ENCODE measurements around the gene SMARCAL1. TPM values are rescaled to one million over a fixed set of nuclear protein-coding genes. Genes with fewer than 3 reads are reported as not detected.

The SMARCAL1 gene
- total and polyA plus RNA-seq, 2 experiments from 2014 or later = 18.8 to 19.9 TPM

DNA sequence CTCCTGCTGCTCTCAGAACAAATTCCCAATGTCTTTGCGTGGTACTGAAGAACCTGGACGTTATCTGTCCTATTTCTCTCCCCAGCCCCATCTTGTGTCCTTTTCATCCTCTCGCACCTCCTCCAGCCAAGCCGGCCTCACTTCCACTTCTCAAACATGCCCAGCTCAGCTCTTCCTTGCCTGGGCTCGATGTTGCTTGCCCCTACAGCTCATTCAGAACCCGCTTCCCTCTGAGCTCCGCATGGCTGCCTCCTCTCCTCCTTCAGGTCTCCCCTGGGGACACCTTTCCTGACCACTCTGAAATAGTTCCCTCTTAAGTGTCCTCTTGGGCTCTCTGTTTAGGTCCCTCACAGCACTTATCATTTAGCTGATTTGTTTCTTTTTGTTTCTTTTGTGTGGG, 6.7 kb upstream of the SMARCAL1 start:
- H3K4me1 ChIP-seq (ENCODE audit: insufficient read depth) = no peaks in the 10 kb centered on the region
- WGBS (ENCODE audit: low lambda C conversion rate, missing lambda C conversion rate) = 86% methylated on average over 7 of the region's 7 CpGs

DNA sequence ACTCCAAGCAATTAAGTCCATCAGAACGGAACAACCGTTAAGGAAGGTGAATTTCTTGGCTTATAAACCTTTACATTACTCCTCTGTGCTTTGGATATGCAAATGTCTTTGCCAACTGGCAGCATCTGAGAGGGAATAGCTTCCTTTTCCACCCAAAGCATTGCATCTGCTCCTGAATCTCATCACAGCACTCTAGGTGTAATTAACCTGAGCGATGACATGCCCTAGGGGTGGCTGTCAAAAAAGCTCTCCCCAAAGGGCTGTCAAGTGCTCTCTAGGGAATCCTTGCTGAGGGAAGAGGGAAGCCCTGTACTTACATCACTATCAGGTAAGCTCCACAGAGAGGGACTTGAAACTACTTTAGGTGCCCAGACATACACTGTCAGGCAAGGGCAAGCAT, 5.5 kb upstream of the SMARCAL1 start:
- no peak overlapping the region for H2AFZ ChIP-seq
- H3K79me2 ChIP-seq = no peaks in the 10 kb centered on the region
- no peaks in the 10 kb centered on the region for H3K36me3 ChIP-seq (replicated peaks; ENCODE audit: insufficient read depth, low read depth)
- H3K4me2 ChIP-seq = no peak overlapping the region
- TF ChIP-seq, protein P1, sequence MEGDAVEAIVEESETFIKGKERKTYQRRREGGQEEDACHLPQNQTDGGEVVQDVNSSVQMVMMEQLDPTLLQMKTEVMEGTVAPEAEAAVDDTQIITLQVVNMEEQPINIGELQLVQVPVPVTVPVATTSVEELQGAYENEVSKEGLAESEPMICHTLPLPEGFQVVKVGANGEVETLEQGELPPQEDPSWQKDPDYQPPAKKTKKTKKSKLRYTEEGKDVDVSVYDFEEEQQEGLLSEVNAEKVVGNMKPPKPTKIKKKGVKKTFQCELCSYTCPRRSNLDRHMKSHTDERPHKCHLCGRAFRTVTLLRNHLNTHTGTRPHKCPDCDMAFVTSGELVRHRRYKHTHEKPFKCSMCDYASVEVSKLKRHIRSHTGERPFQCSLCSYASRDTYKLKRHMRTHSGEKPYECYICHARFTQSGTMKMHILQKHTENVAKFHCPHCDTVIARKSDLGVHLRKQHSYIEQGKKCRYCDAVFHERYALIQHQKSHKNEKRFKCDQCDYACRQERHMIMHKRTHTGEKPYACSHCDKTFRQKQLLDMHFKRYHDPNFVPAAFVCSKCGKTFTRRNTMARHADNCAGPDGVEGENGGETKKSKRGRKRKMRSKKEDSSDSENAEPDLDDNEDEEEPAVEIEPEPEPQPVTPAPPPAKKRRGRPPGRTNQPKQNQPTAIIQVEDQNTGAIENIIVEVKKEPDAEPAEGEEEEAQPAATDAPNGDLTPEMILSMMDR (IDR thresholded peaks at IDR 0.05; ENCODE audit: poor library complexity) = no peak
- TF ChIP-seq EZH2phosphoT487 (IDR thresholded peaks at IDR 0.05; ENCODE audit: low read depth, severe bottlenecking, unreplicated experiment) (no peak), EZH2 (IDR thresholded peaks at IDR 0.05; ENCODE audit: borderline replicate concordance) (no peak)
- H3K27me3 ChIP-seq = peaks cover 19% of the 10 kb centered on the region
- H3K9me3 ChIP-seq (ENCODE audit: low read depth) = no peaks in the 10 kb centered on the region
- H3K9me2 ChIP-seq (replicated peaks; ENCODE audit: insufficient read depth) = no peaks in the 10 kb centered on the region
- H3K4me1 ChIP-seq (ENCODE audit: insufficient read depth) = no peaks in the 10 kb centered on the region
- no peak overlapping the region for H3K4me3 ChIP-seq
- H3K27ac ChIP-seq = no peak overlapping the region
- no peaks in the 10 kb centered on the region for H4K20me1 ChIP-seq (ENCODE audit: insufficient read depth, poor library complexity, severe bottlenecking)
- DNase-seq (ENCODE audit: low spot score) = no peak
- WGBS (ENCODE audit: low lambda C conversion rate, missing lambda C conversion rate) = 45% methylated on average over 3 of the region's 3 CpGs

More for the DNA sequence above, 6.7 kb upstream of the SMARCAL1 start:
- H3K9me2 ChIP-seq (replicated peaks; ENCODE audit: insufficient read depth) = no peaks in the 10 kb centered on the region
- peaks cover 19% of the 10 kb centered on the region for H3K27me3 ChIP-seq
- H3K4me3 ChIP-seq = no peak overlapping the region
- H3K9me3 ChIP-seq (ENCODE audit: low read depth) = no peaks in the 10 kb centered on the region
- H3K27ac ChIP-seq = no peak overlapping the region
- no peak for DNase-seq (ENCODE audit: low spot score)
- no peak overlapping the region for H3K4me2 ChIP-seq
- no peaks in the 10 kb centered on the region for H3K36me3 ChIP-seq (replicated peaks; ENCODE audit: insufficient read depth, low read depth)
- H2AFZ ChIP-seq = no peak overlapping the region
- H3K79me2 ChIP-seq = no peaks in the 10 kb centered on the region
- no peaks in the 10 kb centered on the region for H4K20me1 ChIP-seq (ENCODE audit: insufficient read depth, poor library complexity, severe bottlenecking)
- TF ChIP-seq EZH2 (IDR thresholded peaks at IDR 0.05; ENCODE audit: borderline replicate concordance) = no peak
- TF ChIP-seq, protein P1 (IDR thresholded peaks at IDR 0.05; ENCODE audit: poor library complexity) = no peak
- no peak for TF ChIP-seq EZH2phosphoT487 (IDR thresholded peaks at IDR 0.05; ENCODE audit: low read depth, severe bottlenecking, unreplicated experiment)

DNA sequence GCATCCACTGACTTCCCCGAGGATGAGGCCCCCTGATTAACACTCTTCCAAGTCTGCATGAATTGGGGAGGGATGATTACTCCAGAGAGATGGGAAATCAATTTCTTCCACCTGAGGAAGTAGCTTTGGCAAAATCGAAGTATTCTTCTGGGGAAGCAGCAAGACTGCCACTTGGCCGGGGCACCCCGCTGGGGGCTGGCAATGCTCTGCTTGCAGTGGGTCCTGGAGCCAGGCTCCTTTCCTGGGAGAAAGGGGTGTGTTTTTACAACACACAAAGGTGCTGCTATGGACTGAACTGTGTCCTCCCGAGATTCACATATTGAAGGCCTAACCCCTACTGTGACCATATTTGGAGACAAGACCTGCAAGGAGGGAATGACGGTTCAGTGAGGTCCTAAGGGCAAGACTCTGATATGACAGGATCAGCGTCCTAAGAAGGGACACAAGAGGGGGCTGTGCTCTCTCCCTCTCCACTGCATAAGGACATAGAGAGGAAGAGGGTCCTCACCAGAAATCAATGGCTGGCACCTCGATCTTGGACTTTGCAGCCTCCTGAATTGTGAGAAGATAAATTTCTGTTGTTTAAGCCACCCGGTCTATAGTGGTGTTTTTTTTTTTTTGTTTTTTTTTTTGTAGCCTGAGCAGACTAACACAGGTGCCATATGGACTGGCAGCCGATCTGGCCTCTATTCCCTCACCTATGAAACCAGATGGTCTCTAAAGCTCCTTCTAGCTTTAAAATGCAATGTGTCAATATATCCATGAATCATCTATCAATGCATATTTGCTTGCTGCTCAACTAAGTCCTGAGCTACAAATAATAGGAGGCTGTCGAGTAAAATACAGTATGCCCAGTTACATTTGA, 3.6 kb upstream of the SMARCAL1 start:
- no peak for TF ChIP-seq EZH2phosphoT487 (IDR thresholded peaks at IDR 0.05; ENCODE audit: low read depth, severe bottlenecking, unreplicated experiment)
- no peak for TF ChIP-seq EZH2 (IDR thresholded peaks at IDR 0.05; ENCODE audit: borderline replicate concordance)
- TF ChIP-seq, protein P1 (IDR thresholded peaks at IDR 0.05; ENCODE audit: poor library complexity) = no peak
- WGBS (ENCODE audit: low lambda C conversion rate, missing lambda C conversion rate) = 62% methylated on average over 11 of the region's 11 CpGs
- Histone ChIP-seq H3K27ac (no peak overlapping the region), H3K9me3 (ENCODE audit: low read depth) (no peaks in the 10 kb centered on the region), H3K4me3 (no peak overlapping the region), H3K4me2 (no peak overlapping the region), H3K36me3 (replicated peaks; ENCODE audit: insufficient read depth, low read depth) (no peaks in the 10 kb centered on the region), H4K20me1 (ENCODE audit: insufficient read depth, poor library complexity, severe bottlenecking) (no peaks in the 10 kb centered on the region), H2AFZ (no peak overlapping the region), H3K4me1 (ENCODE audit: insufficient read depth) (no peaks in the 10 kb centered on the region), H3K79me2 (peaks cover 10% of the 10 kb centered on the region), H3K27me3 (peaks cover 19% of the 10 kb centered on the region), H3K9me2 (replicated peaks; ENCODE audit: insufficient read depth) (no peaks in the 10 kb centered on the region)
- DNase-seq (ENCODE audit: low spot score) = no peak

All from hepatocyte (in vitro differentiated cells).